DND-41 (cell line): Measurements from ENCODE around the gene NFIA.
"Not testable (repeated sequence)": the region's sequence is repeated elsewhere in the genome, so short reads cannot be mapped to it uniquely, and the experiment has no call there.

Experiments used
- ATAC-seq: fragments of 200-7000 bp; cut with Tn5 transposase; 3 replicates; pipeline ENCODE4 v1.9.1; 2021; ENCODE audit warnings: low read depth; ENCODE audit not compliant: insufficient read depth
- DNase-seq: peaks from one replicate; pipeline ENCODE4 v3.0.0-alpha.2; 2020
- H2AFZ ChIP-seq: 2 replicates; pipeline ENCODE4 v1.6.0; 2012; ENCODE audit warnings: low read depth, low read length
- H3K27ac ChIP-seq: 2 replicates; pipeline ENCODE4 v1.5.1; 2012; ENCODE audit warnings: low read length, inconsistent platforms
- H3K27me3 ChIP-seq: fragments of 200-600 bp; sonication (generic); 2 replicates; pipeline ENCODE4 v1.6.0; 2012; ENCODE audit warnings: low read length, mild to moderate bottlenecking, inconsistent platforms; ENCODE audit not compliant: insufficient read depth, poor library complexity
- H3K36me3 ChIP-seq: 2 replicates; pipeline ENCODE4 v1.5.1; 2012; ENCODE audit warnings: low read length, inconsistent platforms; ENCODE audit not compliant: insufficient read depth
- H3K4me1 ChIP-seq: 2 replicates; pipeline ENCODE4 v1.5.1; 2012; ENCODE audit warnings: mild to moderate bottlenecking, low read length; ENCODE audit not compliant: insufficient read depth
- H3K4me2 ChIP-seq: 2 replicates; pipeline ENCODE4 v1.6.0; 2012; ENCODE audit warnings: mild to moderate bottlenecking, moderate library complexity, low read length, inconsistent platforms; ENCODE audit not compliant: insufficient read depth
- H3K4me3 ChIP-seq, 2 experiments: fragments of 200-600 bp in 1 of 2; shearing (Covaris generic) in 1 of 2; 2 replicates each; pipeline ENCODE4 v1.5.1; 2012 to 2016; ENCODE audit warnings: inconsistent platforms in 2 of 2, low read length in 2 of 2, mild to moderate bottlenecking in 2 of 2, low read depth in 1 of 2, moderate library complexity in 1 of 2
- H3K79me2 ChIP-seq: 2 replicates; pipeline ENCODE4 v1.6.0; 2012; ENCODE audit warnings: low read length, inconsistent platforms; ENCODE audit not compliant: insufficient read depth
- H3K9ac ChIP-seq: 2 replicates; pipeline ENCODE4 v1.6.0; 2012; ENCODE audit warnings: low read depth, mild to moderate bottlenecking, inconsistent platforms, low read length, moderate library complexity
- H3K9me3 ChIP-seq: 2 replicates; pipeline ENCODE4 v1.5.1; 2012; ENCODE audit warnings: low read length, moderate library complexity, mild to moderate bottlenecking, inconsistent platforms; ENCODE audit not compliant: insufficient read depth, severe bottlenecking
- H4K20me1 ChIP-seq: 2 replicates; pipeline ENCODE4 v1.6.0; 2012; ENCODE audit warnings: low read length; ENCODE audit not compliant: insufficient read depth
- CTCF ChIP-seq: IDR thresholded peaks from 2 replicates; pipeline ENCODE4 v1.5.1; 2012; ENCODE audit warnings: borderline replicate concordance, low read length, moderate library complexity, mild to moderate bottlenecking; ENCODE audit not compliant: poor library complexity, severe bottlenecking; ENCODE audit errors: extremely low read depth
- EZH2 ChIP-seq: IDR thresholded peaks from 3 replicates; pipeline ENCODE4 v1.6.1; 2012; ENCODE audit warnings: borderline replicate concordance, low read depth, mild to moderate bottlenecking, moderate library complexity, low read length, inconsistent platforms; ENCODE audit not compliant: severe bottlenecking

NFIA gene

GRCh38 chr1:61056196-61056572 is 26.2 kb upstream of the NFIA start:
- Histone ChIP-seq H3K9ac (no peak overlapping the region), H3K27ac (no peak overlapping the region), H2AFZ (no peak overlapping the region), H4K20me1 (no peaks in the 10 kb centered on the region), H3K4me2 (no peak overlapping the region), H3K4me3 (no peak overlapping the region), H3K4me1 (no peaks in the 10 kb centered on the region), H3K9me3 (no peaks in the 10 kb centered on the region), H3K27me3 (no peaks in the 10 kb centered on the region), H3K79me2 (no peaks in the 10 kb centered on the region), H3K36me3 (no peaks in the 10 kb centered on the region)
- TF ChIP-seq CTCF (no peak), EZH2 (no peak)
- DNase-seq (no peak), ATAC-seq (no peak)

- ATAC-seq (no peak), DNase-seq (no peak)
- no peak overlapping the region for H3K27ac ChIP-seq
- H3K4me2 ChIP-seq, result no peak overlapping the region
- no peaks in the 10 kb centered on the region for H3K79me2 ChIP-seq
- H3K27me3 ChIP-seq, result no peaks in the 10 kb centered on the region
- no peak overlapping the region for H3K9ac ChIP-seq
- no peak overlapping the region for H2AFZ ChIP-seq
- H3K9me3 ChIP-seq, result no peaks in the 10 kb centered on the region
- TF ChIP-seq CTCF (no peak), EZH2 (no peak)
- no peaks in the 10 kb centered on the region for H3K36me3 ChIP-seq
- H3K4me1 ChIP-seq, result no peaks in the 10 kb centered on the region
- H4K20me1 ChIP-seq, result no peaks in the 10 kb centered on the region
- no peak overlapping the region for H3K4me3 ChIP-seq
Measured at GRCh38 chr1:61056573-61057439, 25.6 kb upstream of the NFIA start.

GRCh38 chr1:61058483-61059245 is 23.7 kb upstream of the NFIA start:
- no peak for TF ChIP-seq CTCF
- TF ChIP-seq EZH2, result no peak

DNA sequence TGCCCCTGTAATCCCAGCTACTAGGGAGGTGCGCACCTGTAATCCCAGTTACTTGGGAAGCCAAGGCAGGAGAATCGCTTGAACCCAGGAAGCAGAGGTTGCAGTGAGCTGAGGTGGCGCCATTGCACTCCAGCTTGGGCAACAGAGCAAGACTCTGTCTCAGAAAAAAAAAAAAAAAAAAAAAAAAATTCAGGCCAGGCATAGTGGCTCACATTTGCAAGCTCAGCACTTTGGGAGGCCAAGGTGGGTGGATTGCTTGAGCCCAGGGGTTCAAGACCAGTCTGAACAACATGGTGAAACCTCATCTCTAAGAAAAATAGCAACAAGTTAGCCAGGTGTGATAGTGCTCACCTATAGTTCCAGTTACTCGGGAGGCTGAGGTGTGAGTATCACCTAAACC is 20.8 kb upstream of the NFIA start:
- H3K4me3 ChIP-seq, H3K36me3 ChIP-seq, H3K4me2 ChIP-seq, H2AFZ ChIP-seq, ATAC-seq, H3K27me3 ChIP-seq, H4K20me1 ChIP-seq, H3K9me3 ChIP-seq, H3K9ac ChIP-seq, H3K79me2 ChIP-seq, H3K27ac ChIP-seq, DNase-seq, H3K4me1 ChIP-seq: not testable (repeated sequence)

More at GRCh38 chr1:61058483-61059245, 23.7 kb upstream of the NFIA start:
- no peaks in the 10 kb centered on the region for H3K4me1 ChIP-seq
- no peak overlapping the region for H2AFZ ChIP-seq
- H3K4me2 ChIP-seq, result no peak overlapping the region
- no peaks in the 10 kb centered on the region for H3K9me3 ChIP-seq
- no peak overlapping the region for H3K27ac ChIP-seq
- H3K36me3 ChIP-seq, result no peaks in the 10 kb centered on the region
- DNase-seq (no peak), ATAC-seq (no peak)
- H3K9ac ChIP-seq, result no peak overlapping the region
- H3K79me2 ChIP-seq, result no peaks in the 10 kb centered on the region
- no peaks in the 10 kb centered on the region for H4K20me1 ChIP-seq
- H3K27me3 ChIP-seq, result no peaks in the 10 kb centered on the region
- no peak overlapping the region for H3K4me3 ChIP-seq
